Mesendoderm (in vitro differentiated cells): ENCODE measurements around the gene TSHZ3.

Experiments
- DNase-seq: peaks from one replicate; pipeline ENCODE4 v3.0.0; 2013
- H2AK5ac ChIP-seq: 2 replicates; pipeline ENCODE4 v1.6.1; 2013; ENCODE audit warnings: low read length, inconsistent platforms
- H2BK120ac ChIP-seq: 2 replicates; pipeline ENCODE4 v1.6.1; 2013; ENCODE audit warnings: low read depth, mild to moderate bottlenecking, low read length, moderate library complexity, mixed read lengths
- H2BK15ac ChIP-seq: replicated peaks from 2 replicates; pipeline ENCODE4 v1.6.1; 2013; ENCODE audit warnings: low read depth, mild to moderate bottlenecking, moderate library complexity
- H2BK5ac ChIP-seq: 2 replicates; pipeline ENCODE4 v1.6.1; 2013; ENCODE audit warnings: low read length, inconsistent platforms
- H3K18ac ChIP-seq: 2 replicates; pipeline ENCODE4 v1.6.1; 2013; ENCODE audit warnings: mild to moderate bottlenecking, low read length, mixed read lengths
- H3K23ac ChIP-seq: one replicate; pipeline ENCODE4 v1.6.1; 2013; ENCODE audit warnings: low read length
- H3K27ac ChIP-seq: 2 replicates; pipeline ENCODE4 v1.5.1; 2013; ENCODE audit warnings: low read depth, mild to moderate bottlenecking, inconsistent platforms, low read length, moderate library complexity
- H3K27me3 ChIP-seq: 2 replicates; pipeline ENCODE4 v1.6.1; 2013; ENCODE audit warnings: low read length, control low read depth, mild to moderate bottlenecking, inconsistent platforms; ENCODE audit not compliant: insufficient read depth, poor library complexity
- H3K36me3 ChIP-seq: 2 replicates; pipeline ENCODE4 v1.6.1; 2013; ENCODE audit warnings: low read length, inconsistent platforms; ENCODE audit not compliant: control insufficient read depth, insufficient read depth
- H3K4ac ChIP-seq: one replicate; pipeline ENCODE4 v1.6.1; 2013; ENCODE audit warnings: low read depth, mild to moderate bottlenecking, low read length, moderate library complexity
- H3K4me1 ChIP-seq: 2 replicates; pipeline ENCODE4 v1.6.1; 2013; ENCODE audit warnings: low read depth, low read length, inconsistent platforms; ENCODE audit not compliant: control insufficient read depth
- H3K4me2 ChIP-seq: 2 replicates; pipeline ENCODE4 v1.6.1; 2013; ENCODE audit warnings: low read length
- H3K4me3 ChIP-seq: 2 replicates; pipeline ENCODE4 v1.5.1; 2013; ENCODE audit warnings: mild to moderate bottlenecking, low read length
- H3K56ac ChIP-seq: one replicate; pipeline ENCODE4 v1.6.1; 2013; ENCODE audit warnings: low read length
- H3K79me1 ChIP-seq: 2 replicates; pipeline ENCODE4 v1.6.1; 2013; ENCODE audit warnings: low read length, inconsistent platforms
- H3K79me2 ChIP-seq: 2 replicates; pipeline ENCODE4 v1.6.1; 2013; ENCODE audit warnings: mild to moderate bottlenecking, low read length; ENCODE audit not compliant: control insufficient read depth, insufficient read depth
- H3K9ac ChIP-seq: 2 replicates; pipeline ENCODE4 v1.6.1; 2013; ENCODE audit warnings: low read length, inconsistent platforms
- H4K5ac ChIP-seq: one replicate; pipeline ENCODE4 v1.6.1; 2013; ENCODE audit warnings: low read length
- H4K8ac ChIP-seq: one replicate; pipeline ENCODE4 v1.6.1; 2013; ENCODE audit warnings: low read depth, mild to moderate bottlenecking, control low read depth, low read length, moderate library complexity
- WGBS: extraction: QIAGEN DNeasy Blood & Tissue Kit; methylation state at CpG from one replicate; pipeline ENCODE4 v1.1.7; 2013; ENCODE audit warnings: low lambda C conversion rate, missing lambda C conversion rate; ENCODE audit not compliant: insufficient coverage; ENCODE audit errors: extremely low coverage; 5-methylcytosine and 5-hydroxymethylcytosine counted together

TSHZ3 gene

GRCh38 chr19:31290931-31291590, 58.2 kb downstream of the TSHZ3 start:
- WGBS: no CpG with 5 or more reads among the region's 8 CpGs
- Histone ChIP-seq H4K8ac (no peak overlapping the region), H3K79me1 (peaks cover 10% of the 10 kb centered on the region), H3K36me3 (no peaks in the 10 kb centered on the region), H3K27ac (no peak overlapping the region), H3K27me3 (no peaks in the 10 kb centered on the region), H4K5ac (no peak overlapping the region), H3K4me1 (no peaks in the 10 kb centered on the region), H2BK15ac (no peak overlapping the region), H3K23ac (no peak overlapping the region), H3K18ac (no peak overlapping the region), H3K9ac (no peak overlapping the region), H3K79me2 (no peaks in the 10 kb centered on the region), H2BK5ac (no peak overlapping the region), H3K4ac (no peak overlapping the region), H3K4me3 (no peak overlapping the region), H3K56ac (no peak overlapping the region), H3K4me2 (no peak overlapping the region), H2BK120ac (no peak overlapping the region), H2AK5ac (no peak overlapping the region)
- no peak for DNase-seq

GRCh38 chr19:31289976-31290375, 59.3 kb downstream of the TSHZ3 start:
- H3K27me3 ChIP-seq: no peaks in the 10 kb centered on the region

GRCh38 chr19:31289381-31289880, 59.8 kb downstream of the TSHZ3 start:
- Histone ChIP-seq H4K5ac (no peak overlapping the region), H3K4me1 (no peaks in the 10 kb centered on the region), H3K4me2 (no peak overlapping the region), H3K4me3 (no peak overlapping the region), H3K4ac (no peak overlapping the region), H3K27me3 (no peaks in the 10 kb centered on the region), H3K27ac (no peak overlapping the region), H3K79me1 (peaks cover 10% of the 10 kb centered on the region), H3K56ac (no peak overlapping the region), H3K23ac (no peak overlapping the region), H2AK5ac (no peak overlapping the region), H2BK15ac (no peak overlapping the region), H3K9ac (no peak overlapping the region), H3K18ac (no peak overlapping the region), H3K79me2 (peaks cover 2% of the 10 kb centered on the region), H2BK120ac (no peak overlapping the region), H3K36me3 (no peaks in the 10 kb centered on the region), H2BK5ac (no peak overlapping the region), H4K8ac (no peak overlapping the region)
- DNase-seq: no peak
- WGBS: no CpG with 5 or more reads among the region's 10 CpGs

More at GRCh38 chr19:31289976-31290375, 59.3 kb downstream of the TSHZ3 start:
- Histone ChIP-seq H2AK5ac (no peak overlapping the region), H2BK5ac (no peak overlapping the region), H3K18ac (no peak overlapping the region), H2BK120ac (no peak overlapping the region), H3K4me3 (no peak overlapping the region), H3K4me1 (no peaks in the 10 kb centered on the region), H3K4me2 (no peak overlapping the region), H2BK15ac (no peak overlapping the region), H3K79me2 (no peaks in the 10 kb centered on the region), H3K4ac (no peak overlapping the region), H3K79me1 (peaks cover 10% of the 10 kb centered on the region), H3K36me3 (no peaks in the 10 kb centered on the region), H3K56ac (no peak overlapping the region), H3K9ac (no peak overlapping the region), H4K5ac (no peak overlapping the region), H4K8ac (no peak overlapping the region), H3K27ac (no peak overlapping the region), H3K23ac (no peak overlapping the region)
- DNase-seq: no peak
- no CpG with 5 or more reads among the region's 4 CpGs for WGBS

- H2BK15ac ChIP-seq: no peak overlapping the region
- no peak overlapping the region for H3K23ac ChIP-seq
- peaks cover 2% of the 10 kb centered on the region for H3K79me2 ChIP-seq
- H3K9ac ChIP-seq: no peak overlapping the region
- no peak overlapping the region for H3K27ac ChIP-seq
- H4K5ac ChIP-seq: no peak overlapping the region
- no peak overlapping the region for H2BK120ac ChIP-seq
- H2BK5ac ChIP-seq: no peak overlapping the region
- H3K56ac ChIP-seq: no peak overlapping the region
- no peak overlapping the region for H3K4me2 ChIP-seq
- H2AK5ac ChIP-seq: no peak overlapping the region
- WGBS: no CpG with 5 or more reads among the region's 8 CpGs
- H3K36me3 ChIP-seq: no peaks in the 10 kb centered on the region
- no peak for DNase-seq
- H3K4me1 ChIP-seq: no peaks in the 10 kb centered on the region
- no peak overlapping the region for H3K18ac ChIP-seq
- no peak overlapping the region for H3K4me3 ChIP-seq
- no peak overlapping the region for H3K4ac ChIP-seq
- peaks cover 6% of the 10 kb centered on the region for H3K79me1 ChIP-seq
- H4K8ac ChIP-seq: no peak overlapping the region
- no peaks in the 10 kb centered on the region for H3K27me3 ChIP-seq
These were observed 62.7 kb downstream of the TSHZ3 start for GRCh38 chr19:31286491-31286890.

GRCh38 chr19:31285744-31286143, 63.5 kb downstream of the TSHZ3 start:
- no peak overlapping the region for H3K4me3 ChIP-seq
- H3K56ac ChIP-seq: no peak overlapping the region
- no peak for DNase-seq
- H2BK5ac ChIP-seq: no peak overlapping the region
- H2AK5ac ChIP-seq: no peak overlapping the region
- H3K18ac ChIP-seq: no peak overlapping the region
- H4K8ac ChIP-seq: no peak overlapping the region
- no peak overlapping the region for H3K4ac ChIP-seq
- H3K36me3 ChIP-seq: no peaks in the 10 kb centered on the region
- no peak overlapping the region for H3K23ac ChIP-seq
- WGBS: no CpG with 5 or more reads among the region's 5 CpGs
- no peak overlapping the region for H3K9ac ChIP-seq
- no peaks in the 10 kb centered on the region for H3K4me1 ChIP-seq
- no peaks in the 10 kb centered on the region for H3K27me3 ChIP-seq
- no peak overlapping the region for H2BK120ac ChIP-seq
- H4K5ac ChIP-seq: no peak overlapping the region
- H3K4me2 ChIP-seq: no peak overlapping the region
- peaks cover 2% of the 10 kb centered on the region for H3K79me2 ChIP-seq
- H2BK15ac ChIP-seq: no peak overlapping the region
- H3K79me1 ChIP-seq: peaks cover 6% of the 10 kb centered on the region
- no peak overlapping the region for H3K27ac ChIP-seq

- H3K79me1 ChIP-seq: peaks cover 3% of the 10 kb centered on the region
- no peak overlapping the region for H2BK15ac ChIP-seq
- no peak overlapping the region for H3K4me2 ChIP-seq
- no peak overlapping the region for H2BK5ac ChIP-seq
- H3K9ac ChIP-seq: no peak overlapping the region
- H2AK5ac ChIP-seq: no peak overlapping the region
- H3K4me1 ChIP-seq: no peaks in the 10 kb centered on the region
- no peak for DNase-seq
- no peak overlapping the region for H3K23ac ChIP-seq
- H3K27me3 ChIP-seq: no peaks in the 10 kb centered on the region
- H4K8ac ChIP-seq: no peak overlapping the region
- H3K36me3 ChIP-seq: no peaks in the 10 kb centered on the region
- no peak overlapping the region for H3K4me3 ChIP-seq
- no peak overlapping the region for H2BK120ac ChIP-seq
- H3K18ac ChIP-seq: no peak overlapping the region
- no peak overlapping the region for H4K5ac ChIP-seq
- no peak overlapping the region for H3K27ac ChIP-seq
- no CpG with 5 or more reads among the region's 7 CpGs for WGBS
- H3K4ac ChIP-seq: no peak overlapping the region
- peaks cover 2% of the 10 kb centered on the region for H3K79me2 ChIP-seq
- no peak overlapping the region for H3K56ac ChIP-seq
These were observed 64.6 kb downstream of the TSHZ3 start for GRCh38 chr19:31284621-31285020.
